SU-DHL-6 (cell line): ENCODE measurements around the gene RGMB.

Experiments used
- H2AFZ ChIP-seq: fragments of 200-600 bp; sonication (generic); 2 replicates; pipeline ENCODE4 v1.6.1; 2014; ENCODE audit warnings: low read depth, mild to moderate bottlenecking, moderate library complexity, mixed read lengths, antibody characterized with exemption, low read length; ENCODE audit not compliant: severe bottlenecking
- H3F3A ChIP-seq: fragments of 200-600 bp; shearing (Covaris generic); 2 replicates; pipeline ENCODE4 v1.6.0; 2016; ENCODE audit warnings: antibody characterized with exemption, mild to moderate bottlenecking; ENCODE audit not compliant: insufficient read depth
- H3K27ac ChIP-seq: fragments of 200-600 bp; sonication (generic); 2 replicates; pipeline ENCODE4 v1.5.1; 2016; ENCODE audit warnings: low read depth, mild to moderate bottlenecking, low read length, moderate library complexity, mixed read lengths
- H3K27me3 ChIP-seq: fragments of 200-600 bp; sonication (generic), shearing (Covaris generic); 2 replicates; pipeline ENCODE4 v1.6.0; 2014; ENCODE audit warnings: mild to moderate bottlenecking, low read length
- H3K36me3 ChIP-seq: fragments of 200-600 bp; sonication (generic); 2 replicates; pipeline ENCODE4 v1.6.1; 2014; ENCODE audit warnings: mild to moderate bottlenecking, low read length, mixed read lengths
- H3K4me2 ChIP-seq: fragments of 300-600, 200-600 bp; shearing (Covaris generic), sonication (generic); 2 replicates; pipeline ENCODE4 v1.6.0; 2014; ENCODE audit warnings: low read length, low read depth, mild to moderate bottlenecking; ENCODE audit not compliant: poor library complexity, severe bottlenecking
- H3K4me3 ChIP-seq: fragments of 200-600 bp; sonication (generic); 2 replicates; pipeline ENCODE4 v1.5.1; 2014; ENCODE audit warnings: antibody characterized with exemption, low read length, mild to moderate bottlenecking, mixed read lengths; ENCODE audit not compliant: insufficient read depth, poor library complexity, severe bottlenecking
- H3K79me2 ChIP-seq: fragments of 200-600 bp; sonication (generic); 2 replicates; pipeline ENCODE4 v1.6.1; 2014; ENCODE audit warnings: mild to moderate bottlenecking, low read length, moderate library complexity; ENCODE audit not compliant: insufficient read depth
- H3K9ac ChIP-seq: fragments of 200-600 bp; sonication (generic); 2 replicates; pipeline ENCODE4 v1.7.0; 2014; ENCODE audit warnings: mild to moderate bottlenecking, low read length
- H3K9me2 ChIP-seq: fragments of 200-600 bp; sonication (generic); replicated peaks from 2 replicates; pipeline ENCODE4 v1.6.1; 2014; ENCODE audit warnings: low read length; ENCODE audit not compliant: insufficient read depth
- H3K9me3 ChIP-seq: fragments of 200-600 bp; sonication (generic); 2 replicates; pipeline ENCODE4 v1.6.1; 2014; ENCODE audit warnings: low read length, mixed read lengths; ENCODE audit not compliant: insufficient read depth
- H4K20me1 ChIP-seq: fragments of 200-600 bp; sonication (generic); 2 replicates; pipeline ENCODE4 v1.6.1; 2014; ENCODE audit warnings: low read depth, mild to moderate bottlenecking, antibody characterized with exemption, low read length, moderate library complexity, mixed read lengths
- CTCF ChIP-seq: fragments of 200-600 bp; sonication (generic); IDR thresholded peaks from one replicate; pipeline ENCODE4 v1.5.1; 2017; ENCODE audit warnings: antibody characterized with exemption, mild to moderate bottlenecking, low read length, moderate library complexity; ENCODE audit not compliant: insufficient read depth, poor library complexity, severe bottlenecking
- EZH2phosphoT487 ChIP-seq: fragments of 200-600 bp; sonication (generic), shearing (Covaris generic); conservative IDR thresholded peaks from 2 replicates; pipeline ENCODE4 v1.6.1; 2018; ENCODE audit warnings: mild to moderate bottlenecking, antibody characterized with exemption, low read length, moderate library complexity, mixed read lengths

The RGMB gene

GRCh38 chr5:98795243-98795642 lies 21.8 kb downstream of the RGMB start:
- Histone ChIP-seq H2AFZ (no peak overlapping the region), H3K9ac (no peak overlapping the region), H3K36me3 (no peaks in the 10 kb centered on the region), H3K9me3 (no peaks in the 10 kb centered on the region), H4K20me1 (no peaks in the 10 kb centered on the region), H3F3A (no peaks in the 10 kb centered on the region), H3K27ac (no peak overlapping the region), H3K4me3 (no peak overlapping the region), H3K4me2 (no peak overlapping the region), H3K79me2 (no peaks in the 10 kb centered on the region), H3K9me2 (no peaks in the 10 kb centered on the region), H3K27me3 (no peaks in the 10 kb centered on the region)
- TF ChIP-seq EZH2phosphoT487 (no peak), CTCF (no peak)

GRCh38 chr5:98796197-98796972 lies 22.9 kb downstream of the RGMB start:
- Histone ChIP-seq H2AFZ (no peak overlapping the region), H3K9ac (no peak overlapping the region), H3K4me2 (no peak overlapping the region), H3K27ac (no peak overlapping the region), H3K27me3 (no peaks in the 10 kb centered on the region), H3K36me3 (no peaks in the 10 kb centered on the region), H3K9me3 (no peaks in the 10 kb centered on the region), H3K9me2 (no peaks in the 10 kb centered on the region), H3K4me3 (no peak overlapping the region), H3K79me2 (no peaks in the 10 kb centered on the region), H4K20me1 (no peaks in the 10 kb centered on the region), H3F3A (no peaks in the 10 kb centered on the region)
- TF ChIP-seq CTCF (peak; percentile 61), EZH2phosphoT487 (no peak)

GRCh38 chr5:98798371-98798770 lies 24.9 kb downstream of the RGMB start:
- no peak overlapping the region for H3K4me3 ChIP-seq
- no peaks in the 10 kb centered on the region for H3K36me3 ChIP-seq
- no peaks in the 10 kb centered on the region for H3K27me3 ChIP-seq
- H4K20me1 ChIP-seq = no peaks in the 10 kb centered on the region
- no peaks in the 10 kb centered on the region for H3K9me3 ChIP-seq
- no peaks in the 10 kb centered on the region for H3F3A ChIP-seq
- no peak overlapping the region for H3K9ac ChIP-seq
- no peak overlapping the region for H3K4me2 ChIP-seq
- no peak overlapping the region for H2AFZ ChIP-seq
- no peak overlapping the region for H3K27ac ChIP-seq
- H3K9me2 ChIP-seq = no peaks in the 10 kb centered on the region
- no peak for TF ChIP-seq CTCF
- TF ChIP-seq EZH2phosphoT487 = no peak
- no peaks in the 10 kb centered on the region for H3K79me2 ChIP-seq
